SK-MEL-5 (cell line): ENCODE data around the gene DTX3L. TPM values are rescaled to one million over a fixed set of nuclear protein-coding genes. Genes with fewer than 3 reads are reported as not detected.
"Not testable (repeated sequence)": the region's sequence is repeated elsewhere in the genome, so short reads cannot be mapped to it uniquely, and the experiment has no call there.

Experiments used
- DNase-seq: peaks from one replicate; pipeline ENCODE4 v3.0.0-alpha.2; 2016; ENCODE audit warnings: low read depth, low spot score
- in situ Hi-C: cut with HindIII; loops from 2 replicates; pipeline ENCODE4 v1.10.0; 2016; ENCODE audit warnings: low sequenced_read_pairs, high pct_unique_total_duplicates, low pct_unique_long_range_greater_than_20kb
- total RNA-seq: library from RNA; depleted of rRNA; stranded (reverse); fragments of >200 nt; shearing (Covaris generic); gene quantifications from 2 replicates; pipeline ENCODE4 v1.2.3, GENCODE V29; 2014

The DTX3L gene
- total RNA-seq, 1 experiment from 2014 or later = 32.3 TPM

DNA sequence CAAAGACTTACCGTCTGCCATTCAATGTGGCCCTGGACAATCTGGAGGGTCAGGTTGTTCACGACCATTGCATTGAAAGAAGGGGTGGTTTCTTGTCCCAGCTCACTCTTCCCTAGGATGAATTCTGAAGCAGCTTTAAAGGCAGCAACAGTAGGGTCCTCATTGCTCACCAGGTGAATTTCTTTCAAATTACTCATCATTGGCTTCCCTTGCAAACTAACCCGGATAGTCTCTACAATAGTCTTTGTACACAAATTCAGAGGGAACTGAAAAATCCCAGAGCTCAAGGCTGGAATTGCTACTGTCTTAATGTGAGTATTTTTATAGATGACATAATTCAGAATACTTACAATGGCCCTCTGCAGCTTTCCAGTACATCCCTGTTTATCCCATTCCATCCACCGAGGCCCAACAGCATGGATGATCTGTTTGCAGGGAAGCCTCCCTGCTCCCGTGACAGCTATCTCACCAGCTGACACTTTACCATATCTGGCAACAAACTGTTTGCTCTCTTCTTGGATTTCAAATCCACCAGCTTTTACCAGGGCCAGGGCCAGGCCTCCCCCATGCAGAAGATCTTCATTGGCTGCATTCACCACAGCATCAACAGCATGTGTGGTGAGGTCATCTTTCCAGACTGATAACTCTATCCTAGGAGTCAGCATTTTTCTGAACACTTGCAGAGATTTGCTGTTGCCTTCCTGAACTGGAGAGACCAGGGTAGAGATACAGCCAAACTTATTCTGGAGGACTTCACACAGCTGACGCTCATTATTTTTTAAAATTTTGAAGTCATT, 8.7 kb upstream of the DTX3L start:
- in situ Hi-C loops = no loop called here
- DNase-seq = no peak

DNA sequence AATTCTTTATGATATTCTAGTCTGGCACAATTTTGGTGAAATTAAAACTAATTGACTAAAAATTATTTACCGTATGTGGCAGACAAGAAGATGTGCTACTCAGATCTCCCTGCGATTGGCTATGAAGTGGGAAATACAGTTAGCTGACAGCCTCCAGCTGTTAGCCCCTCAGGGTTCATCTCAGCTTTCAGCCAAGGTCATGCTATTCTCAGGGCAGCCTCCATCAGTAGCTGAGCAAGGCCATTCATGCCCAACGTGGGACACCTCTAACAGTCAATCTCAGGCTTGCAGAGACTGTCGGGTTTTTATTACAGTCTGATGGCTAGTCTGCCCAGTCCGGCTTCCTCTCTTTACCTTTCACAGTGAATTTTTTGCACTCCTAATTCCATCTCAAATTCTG, 6.8 kb upstream of the DTX3L start:
- DNase-seq = no peak
- in situ Hi-C loops = no loop called here

DNA sequence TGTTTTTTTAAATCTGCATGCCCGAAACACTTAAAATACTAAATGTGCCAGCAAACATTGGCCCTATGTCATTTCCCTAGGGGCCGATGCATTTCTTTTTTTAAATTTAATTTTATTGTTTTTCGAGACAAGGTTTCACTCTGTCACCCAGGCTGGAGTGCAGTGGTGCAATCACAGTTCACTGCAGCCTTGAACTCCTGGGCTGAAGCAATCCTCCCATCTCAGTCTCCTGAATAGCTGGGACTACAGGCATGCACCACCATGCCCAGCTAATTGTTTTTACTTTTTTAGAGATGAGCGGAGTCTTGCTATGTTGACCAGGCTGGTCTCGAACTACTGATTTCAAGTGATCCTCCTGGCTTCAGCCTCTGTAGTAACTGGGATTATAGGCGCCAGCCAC, 5.5 kb upstream of the DTX3L start:
- in situ Hi-C loops = no loop called here
- no peak for DNase-seq

DNA sequence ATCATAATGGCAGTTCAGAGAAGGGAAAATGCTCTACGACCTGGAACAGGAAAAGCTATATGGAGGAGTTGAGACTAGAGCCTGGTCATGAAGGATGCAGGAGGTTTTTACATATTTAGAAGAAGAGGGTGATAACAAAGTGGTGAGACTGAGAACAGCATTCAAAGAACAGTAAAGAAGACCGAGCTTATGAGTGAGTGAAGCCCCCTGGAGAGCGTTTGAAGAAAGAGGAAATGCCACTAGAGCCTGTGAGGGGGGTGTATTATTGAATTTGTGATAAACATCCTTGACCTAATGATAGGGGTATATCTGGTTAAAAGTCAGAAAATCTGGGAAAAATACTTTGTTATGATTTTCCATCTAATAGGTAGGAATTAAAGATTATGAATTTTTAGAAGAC, 4.2 kb upstream of the DTX3L start:
- no peak for DNase-seq
- in situ Hi-C loops = no loop called here

DNA sequence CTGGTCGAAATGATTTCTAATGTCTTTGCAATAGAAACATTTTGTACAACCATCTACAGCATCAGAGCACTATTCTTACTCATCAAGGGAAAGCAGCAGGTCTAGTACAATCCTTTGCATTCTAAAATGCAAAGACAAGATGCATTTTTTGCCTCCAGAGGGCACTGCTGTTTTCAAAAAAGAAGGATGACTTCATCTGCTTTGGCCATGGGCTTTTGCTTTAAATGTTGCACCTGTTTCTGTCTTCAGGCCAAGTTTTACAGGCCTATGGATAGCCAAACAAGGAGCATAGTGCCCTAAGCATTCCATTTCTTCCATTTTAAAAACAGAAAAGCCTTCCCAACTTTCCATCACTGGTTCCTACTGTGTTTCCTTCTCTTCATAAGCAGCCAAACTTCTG, 3.5 kb upstream of the DTX3L start:
- in situ Hi-C loops = no loop called here

DNA sequence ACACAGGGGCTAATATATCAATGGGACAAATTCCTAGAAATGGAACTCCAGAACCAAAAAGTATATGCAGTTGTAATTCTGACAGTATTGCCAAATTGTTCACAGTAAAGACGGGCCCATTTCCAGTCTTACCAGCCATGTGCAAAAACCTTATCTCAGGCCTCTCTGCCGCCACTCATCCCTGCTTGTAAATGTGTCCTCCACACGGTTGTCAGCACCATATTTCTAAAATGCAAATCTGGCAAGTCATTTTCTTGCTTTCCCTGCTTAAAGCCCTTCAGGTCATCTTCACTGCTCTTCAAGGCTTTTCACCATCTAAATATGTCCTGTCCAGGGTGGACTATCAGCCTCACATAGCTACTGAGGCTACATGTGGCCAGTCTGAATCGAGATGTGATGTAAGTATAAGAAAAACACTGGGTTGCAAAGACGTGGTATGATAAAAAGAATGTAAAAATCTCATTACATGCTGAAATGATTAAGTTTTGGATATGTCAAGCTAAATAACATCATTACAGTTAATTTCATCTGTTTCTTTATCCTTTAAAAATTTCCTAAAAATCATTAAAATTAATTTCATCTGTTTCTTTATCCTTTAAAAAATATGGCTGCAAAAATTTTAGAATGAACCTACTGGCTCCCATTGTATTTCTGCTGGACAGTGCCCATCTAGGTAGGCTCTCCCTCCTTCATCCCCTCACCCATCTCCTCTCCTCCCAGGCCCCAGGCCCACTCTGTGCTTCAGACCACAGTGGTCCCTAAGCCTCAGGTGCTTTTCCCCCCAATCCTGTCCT, 1.0 kb upstream of the DTX3L start:
- in situ Hi-C loops = no loop called here

More for the DNA sequence above, 3.5 kb upstream of the DTX3L start:
- peak; percentile 85 for DNase-seq

DNA sequence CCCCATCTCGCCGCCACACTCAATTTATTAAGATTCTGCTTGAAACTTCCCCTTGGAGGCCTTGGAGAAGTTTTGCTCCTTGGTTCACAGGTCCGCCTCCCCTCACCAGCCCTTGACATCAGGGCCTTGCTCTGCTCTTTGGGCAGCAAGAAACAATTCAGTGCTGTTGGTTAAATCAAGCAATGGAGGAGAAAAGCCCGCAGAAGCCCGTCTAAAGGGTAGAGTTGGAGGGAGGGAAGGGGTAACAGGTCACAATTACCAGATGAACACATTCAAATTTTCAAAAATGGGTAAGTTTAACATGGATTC, 467 bp upstream of the DTX3L start:
- in situ Hi-C loops = no loop called here
- DNase-seq = no peak

More for the DNA sequence above, 1.0 kb upstream of the DTX3L start:
- DNase-seq = no peak

DNA sequence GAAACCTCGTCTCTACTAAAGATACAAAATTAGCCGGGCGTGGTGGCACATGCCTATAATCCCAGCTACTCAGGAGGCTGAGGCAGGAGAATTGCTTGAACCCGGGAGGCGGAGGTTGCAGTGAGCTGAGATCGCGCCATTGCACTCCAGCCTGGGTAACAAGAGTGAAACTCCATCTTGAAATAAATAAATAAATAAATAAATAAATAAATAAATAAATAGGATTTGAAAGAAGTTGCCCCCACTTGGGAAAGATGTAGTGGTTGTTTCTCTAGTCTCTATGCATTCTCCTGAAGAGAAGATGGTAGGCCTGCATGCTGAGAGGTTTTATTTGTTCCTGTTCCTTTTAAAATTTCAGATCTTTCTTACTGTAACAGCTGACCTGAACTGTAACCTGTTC, 4.0 kb downstream of the DTX3L start:
- in situ Hi-C loops, DNase-seq: not testable (repeated sequence)

DNA sequence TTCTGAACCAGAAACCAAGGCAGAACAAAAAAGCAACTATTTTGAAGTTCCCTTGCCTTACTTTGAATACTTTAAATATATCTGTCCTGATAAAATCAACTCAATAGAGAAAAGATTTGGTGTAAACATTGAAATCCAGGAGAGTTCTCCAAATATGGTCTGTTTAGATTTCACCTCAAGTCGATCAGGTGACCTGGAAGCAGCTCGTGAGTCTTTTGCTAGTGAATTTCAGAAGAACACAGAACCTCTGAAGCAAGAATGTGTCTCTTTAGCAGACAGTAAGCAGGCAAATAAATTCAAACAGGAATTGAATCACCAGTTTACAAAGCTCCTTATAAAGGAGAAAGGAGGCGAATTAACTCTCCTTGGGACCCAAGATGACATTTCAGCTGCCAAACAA, 4.6 kb downstream of the DTX3L start:
- in situ Hi-C loops = no loop called here
- no peak for DNase-seq

DNA sequence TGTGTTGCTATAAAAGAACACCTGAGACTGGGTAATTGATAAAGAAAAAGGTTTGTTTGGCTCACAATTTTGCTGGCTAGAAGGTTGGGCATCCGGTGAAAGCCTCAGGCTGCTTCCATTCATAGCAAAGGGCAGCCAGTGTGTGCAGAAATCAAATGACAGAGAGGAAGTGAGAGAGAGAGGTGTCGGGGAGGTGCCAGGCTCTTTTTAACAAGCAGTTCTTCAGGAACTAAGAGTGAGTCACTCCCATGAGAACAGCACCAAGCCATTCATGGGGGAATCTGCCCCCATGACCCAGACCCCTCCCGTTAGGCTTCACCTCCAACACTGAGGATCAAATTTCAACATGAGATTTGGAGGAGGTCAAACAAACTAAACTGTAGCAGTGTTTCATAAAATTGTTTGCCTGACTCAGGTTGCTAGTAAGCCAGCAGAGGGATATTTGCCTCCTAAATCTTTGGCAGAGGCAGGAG, 8.8 kb downstream of the DTX3L start:
- DNase-seq = peak; percentile 97

DNA sequence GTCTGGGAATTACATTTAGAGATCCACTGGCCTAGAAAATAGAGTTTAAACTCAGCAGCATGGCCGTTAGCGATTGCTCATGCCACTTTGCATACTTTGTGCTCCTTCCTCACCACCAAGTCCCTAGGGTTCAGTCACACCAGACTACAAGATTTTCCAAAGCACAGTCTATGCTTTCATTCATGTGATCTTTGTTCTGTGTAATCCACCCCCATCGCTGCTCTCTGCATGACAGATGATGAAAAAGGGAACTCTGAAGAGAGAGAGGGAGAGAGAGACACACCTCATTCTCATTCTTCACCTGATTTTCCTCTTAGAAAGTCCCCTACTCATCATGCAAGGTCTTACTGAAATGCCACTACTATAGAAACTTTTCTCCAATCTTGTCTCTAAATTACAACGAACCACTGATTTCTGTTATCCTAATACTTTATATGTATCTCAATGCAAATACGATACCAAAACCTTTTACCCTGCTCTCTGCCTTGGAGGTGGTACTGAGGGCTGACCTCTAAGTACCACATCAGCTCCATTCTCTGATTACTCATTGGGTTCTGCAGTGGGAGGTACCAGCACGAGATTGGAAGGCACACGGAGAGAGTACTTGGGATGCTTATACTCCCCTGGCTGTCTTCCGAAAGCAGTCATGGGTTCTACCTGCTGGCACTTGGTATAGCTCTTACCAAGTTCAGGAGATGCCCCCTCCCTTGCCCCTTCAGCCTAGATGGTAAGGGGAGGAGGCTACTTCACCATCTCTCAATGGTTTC, 12.2 kb downstream of the DTX3L start:
- peak; percentile 91 for DNase-seq
- in situ Hi-C loops = no loop called here

More for the DNA sequence above, 8.8 kb downstream of the DTX3L start:
- in situ Hi-C loops = no loop called here

DNA sequence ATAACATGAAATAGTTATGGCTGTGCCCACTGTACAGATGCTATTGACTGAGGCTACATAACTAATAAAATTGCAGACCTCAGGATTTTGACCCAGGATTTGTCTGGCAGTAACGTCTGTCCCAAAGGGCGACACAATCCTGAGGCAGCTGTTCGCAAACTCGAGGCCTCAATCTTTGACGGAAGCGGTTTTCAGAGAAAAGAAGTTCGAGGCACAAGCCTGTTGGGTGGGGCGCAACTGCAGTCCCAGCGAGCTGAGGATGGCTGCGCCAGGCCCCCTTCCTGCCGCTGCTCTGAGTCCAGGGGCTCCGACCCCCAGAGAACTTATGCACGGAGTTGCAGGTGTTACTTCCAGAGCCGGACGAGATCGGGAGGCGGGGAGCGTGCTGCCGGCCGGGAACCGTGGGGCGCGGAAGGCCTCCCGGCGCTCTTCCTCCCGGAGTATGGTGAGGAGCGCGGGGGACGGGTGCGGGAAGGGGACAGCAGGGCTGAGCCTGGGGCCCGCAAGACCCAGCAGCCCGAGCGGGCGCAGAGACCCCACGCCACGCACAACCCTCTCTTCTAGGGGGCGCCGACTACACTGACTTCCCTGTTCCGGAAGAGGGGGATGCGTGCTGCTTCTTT, 13.4 kb downstream of the DTX3L start, which contains the start of gene PARP15:
Gene PARP15, plus strand, starts transcription at position 242 of the 623 bp plus-strand sequence. Its CDS starts 18 bp downstream, at position 260.
- in situ Hi-C loops = no loop called here
- DNase-seq = no peak

DNA sequence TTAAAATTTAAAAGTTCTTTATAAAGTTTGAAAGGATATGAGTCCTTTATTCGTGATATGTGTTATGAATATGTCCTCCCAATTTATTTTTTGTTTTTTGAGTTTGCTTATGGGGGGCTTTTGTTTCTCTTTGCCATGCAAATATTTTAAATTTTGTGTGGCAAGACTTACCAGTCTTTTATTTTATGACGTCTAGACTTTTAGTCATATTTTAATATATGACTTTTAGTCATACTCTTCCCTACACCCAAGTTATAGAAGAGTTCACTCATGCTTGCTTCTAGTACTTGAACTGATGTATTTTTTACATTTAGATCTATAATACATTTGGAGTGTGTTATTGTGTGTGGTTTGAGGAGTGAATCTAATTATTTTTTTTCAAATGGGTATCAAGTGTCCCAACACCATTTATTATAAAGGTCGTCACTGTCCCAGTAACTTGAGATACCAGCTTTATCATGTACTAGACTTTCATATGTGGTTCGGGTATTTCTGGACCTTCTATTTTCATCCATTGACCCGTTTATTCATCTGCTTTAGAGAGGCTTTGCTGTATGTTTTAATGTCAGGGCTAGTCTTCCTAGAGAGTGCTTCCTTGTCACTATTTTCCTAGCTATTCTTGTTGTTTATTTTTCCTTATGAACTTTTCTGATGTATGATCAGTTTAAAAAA, 14.1 kb downstream of the DTX3L start:
- in situ Hi-C loops = no loop called here
- no peak for DNase-seq

DNA sequence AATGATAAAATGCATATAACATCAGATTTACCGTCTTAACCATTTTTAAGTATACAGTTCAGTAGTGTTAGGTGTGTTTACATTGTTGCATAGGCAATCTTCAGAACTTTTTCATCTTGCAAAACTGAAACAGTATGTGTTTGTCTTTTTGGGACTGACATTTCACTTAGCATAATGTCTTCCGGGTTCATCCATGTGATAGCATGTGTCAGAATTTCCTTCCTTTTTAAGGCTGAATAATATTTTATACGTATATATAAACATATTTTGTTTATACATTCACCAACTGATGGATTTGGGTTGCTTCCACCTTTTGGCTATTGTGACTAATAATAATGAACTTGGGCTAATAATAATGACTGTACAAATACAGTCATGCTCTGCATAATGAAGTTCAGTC, 16.3 kb downstream of the DTX3L start:
- DNase-seq = no peak
- in situ Hi-C loops = no loop called here

DNA sequence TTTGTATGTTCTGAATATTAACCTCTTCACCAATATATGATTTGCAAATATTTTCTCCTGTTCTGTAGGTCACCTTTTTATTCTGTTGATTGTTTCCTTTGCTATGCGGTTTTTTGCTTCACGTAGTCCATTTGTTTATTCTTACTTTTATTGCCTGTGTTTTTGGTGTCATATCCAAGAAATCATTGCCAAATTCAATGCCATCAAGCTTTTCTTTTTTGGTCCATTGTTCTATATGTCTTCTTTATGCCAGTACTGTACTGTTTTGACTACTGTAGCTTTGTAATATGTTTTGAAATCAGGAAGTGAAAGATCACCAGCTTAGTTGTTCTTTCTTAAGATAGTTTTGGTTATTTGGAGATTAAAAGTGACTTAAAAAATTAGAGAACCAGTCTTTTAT, 17.5 kb downstream of the DTX3L start:
- in situ Hi-C loops = no loop called here
- DNase-seq = no peak

DNA sequence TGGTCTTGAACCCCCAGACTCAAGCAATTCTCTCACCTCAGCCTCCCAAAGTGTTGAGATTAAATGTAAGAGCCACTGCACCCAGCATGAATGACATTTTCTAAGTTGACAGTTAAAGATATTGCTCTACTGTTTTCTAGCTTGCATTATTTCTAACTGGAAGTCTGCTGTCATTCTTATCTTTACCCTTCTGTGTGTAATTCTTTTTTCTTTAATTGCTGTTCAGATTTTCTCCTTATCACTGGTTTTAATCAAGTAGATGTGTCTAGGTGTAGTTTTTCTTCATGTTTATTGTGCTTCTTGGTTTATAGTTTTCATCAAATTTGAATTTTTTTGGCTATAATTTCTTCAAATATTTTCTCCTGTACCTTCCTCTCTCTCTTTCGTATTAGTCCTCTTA, 18.3 kb downstream of the DTX3L start:
- in situ Hi-C loops = no loop called here
- DNase-seq = no peak

DNA sequence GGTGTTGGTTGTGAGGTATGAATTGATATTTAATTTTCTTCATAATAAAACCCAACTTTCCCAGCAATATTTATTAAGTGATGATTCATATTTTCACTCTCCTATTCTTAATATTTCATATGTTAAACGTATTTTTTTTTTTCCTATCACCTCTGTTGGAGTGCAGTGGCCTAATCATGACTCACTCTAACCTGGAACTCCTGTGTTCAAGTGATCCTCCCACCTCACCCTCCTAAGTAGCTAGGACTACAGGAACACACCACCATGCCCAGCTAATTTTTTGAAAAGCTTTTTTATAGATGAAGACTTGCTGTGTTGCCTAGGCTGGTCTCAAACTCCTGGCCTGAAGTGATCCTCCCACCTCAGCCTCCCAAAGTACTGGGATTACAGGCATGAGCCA, 22.0 kb downstream of the DTX3L start:
- in situ Hi-C loops = no loop called here
- DNase-seq = no peak
